ENCODE measurements around the gene KRTAP20-4. TPM values are rescaled to one million over a fixed set of nuclear protein-coding genes. Genes with fewer than 3 reads are reported as not detected.

KRTAP20-4 gene
- total RNA-seq, 4 donors from 2014 or later = not detected

DNA sequence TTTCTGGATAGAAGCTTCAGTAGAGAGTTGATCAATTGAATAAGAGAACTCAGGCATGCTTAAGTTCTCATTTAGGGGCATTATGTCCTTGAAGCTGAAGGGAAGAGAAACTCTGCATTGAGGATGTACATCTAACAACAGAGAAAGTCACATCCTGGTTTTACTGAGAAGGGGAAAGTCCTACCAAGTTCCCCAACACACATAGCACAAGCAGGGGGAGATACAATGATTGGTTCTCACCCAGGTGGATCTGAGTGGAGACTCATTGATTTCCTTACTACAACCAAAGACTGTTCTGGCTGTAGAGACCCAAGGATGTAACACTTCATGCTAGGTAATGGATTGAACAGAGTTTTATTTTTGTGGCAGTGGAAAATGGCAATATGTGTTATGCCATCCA is 5.2 kb upstream of the KRTAP20-4 start:
- DNase-seq = no peak
- Histone ChIP-seq H3K27ac (no peak overlapping the region), H3K4me3 (no peak overlapping the region), H3K4me1 (no peaks in the 10 kb centered on the region), H3K36me3 (no peaks in the 10 kb centered on the region), H3K9me3 (no peaks in the 10 kb centered on the region), H3K27me3 (no peaks in the 10 kb centered on the region)
- TF ChIP-seq, protein P1, sequence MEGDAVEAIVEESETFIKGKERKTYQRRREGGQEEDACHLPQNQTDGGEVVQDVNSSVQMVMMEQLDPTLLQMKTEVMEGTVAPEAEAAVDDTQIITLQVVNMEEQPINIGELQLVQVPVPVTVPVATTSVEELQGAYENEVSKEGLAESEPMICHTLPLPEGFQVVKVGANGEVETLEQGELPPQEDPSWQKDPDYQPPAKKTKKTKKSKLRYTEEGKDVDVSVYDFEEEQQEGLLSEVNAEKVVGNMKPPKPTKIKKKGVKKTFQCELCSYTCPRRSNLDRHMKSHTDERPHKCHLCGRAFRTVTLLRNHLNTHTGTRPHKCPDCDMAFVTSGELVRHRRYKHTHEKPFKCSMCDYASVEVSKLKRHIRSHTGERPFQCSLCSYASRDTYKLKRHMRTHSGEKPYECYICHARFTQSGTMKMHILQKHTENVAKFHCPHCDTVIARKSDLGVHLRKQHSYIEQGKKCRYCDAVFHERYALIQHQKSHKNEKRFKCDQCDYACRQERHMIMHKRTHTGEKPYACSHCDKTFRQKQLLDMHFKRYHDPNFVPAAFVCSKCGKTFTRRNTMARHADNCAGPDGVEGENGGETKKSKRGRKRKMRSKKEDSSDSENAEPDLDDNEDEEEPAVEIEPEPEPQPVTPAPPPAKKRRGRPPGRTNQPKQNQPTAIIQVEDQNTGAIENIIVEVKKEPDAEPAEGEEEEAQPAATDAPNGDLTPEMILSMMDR (IDR thresholded peaks at IDR 0.05) = no peak
- no peak for TF ChIP-seq POLR2A (IDR thresholded peaks at IDR 0.05)

DNA sequence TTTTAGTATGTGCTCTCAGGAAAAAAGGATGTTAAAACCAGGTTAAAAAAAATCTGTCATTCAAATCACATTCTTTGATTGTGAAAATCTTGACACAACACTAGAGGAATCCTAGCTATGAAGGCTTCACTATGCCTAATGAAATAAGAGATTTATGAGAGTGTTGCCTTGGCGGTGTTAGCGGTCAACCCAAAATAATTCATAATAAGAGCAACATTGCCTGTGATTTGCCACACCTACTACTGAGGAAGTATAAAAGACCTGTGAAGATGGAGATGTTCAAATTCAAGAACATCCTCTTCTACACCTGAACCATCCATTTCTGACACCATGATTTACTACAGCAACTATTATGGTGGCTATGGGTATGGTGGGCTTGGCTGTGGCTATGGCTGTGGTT is 4.3 kb upstream of the KRTAP20-4 start, which contains the start of gene KRTAP20-1:
Gene KRTAP20-1, plus strand, starts transcription at position 301 of the 400 bp plus-strand sequence. Its CDS starts 30 bp downstream, at position 331.
- H3K36me3 ChIP-seq = no peaks in the 10 kb centered on the region
- no peak for DNase-seq
- H3K4me3 ChIP-seq = no peak within 1 kb of the TSS
- no peaks in the 10 kb centered on the region for H3K9me3 ChIP-seq
- TF ChIP-seq, protein P1 (IDR thresholded peaks at IDR 0.05) = no peak
- no peak for TF ChIP-seq POLR2A (IDR thresholded peaks at IDR 0.05)
- H3K4me1 ChIP-seq = no peaks in the 10 kb centered on the region
- no peaks in the 10 kb centered on the region for H3K27me3 ChIP-seq
- H3K27ac ChIP-seq = no peak within 1 kb of the TSS

DNA sequence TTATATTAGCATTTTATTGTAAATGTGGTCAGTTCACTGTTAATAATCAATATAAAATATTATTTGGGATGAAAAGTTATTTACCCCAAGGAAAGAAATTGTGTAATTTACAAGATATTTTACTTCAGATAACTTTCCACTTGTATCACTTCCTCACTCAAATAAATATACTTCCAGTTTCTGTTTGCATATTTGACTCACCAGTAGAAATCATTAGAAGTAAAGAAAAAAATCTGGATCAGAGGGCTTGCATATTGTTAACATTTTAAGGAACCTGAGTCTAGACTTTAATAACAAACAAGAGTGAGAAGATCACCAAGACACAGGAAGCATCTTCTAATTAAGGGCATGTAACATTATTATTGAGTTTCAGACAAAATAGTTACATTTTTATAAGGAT is 347 bp upstream of the KRTAP20-4 start:
- Histone ChIP-seq H3K4me1 (no peaks in the 10 kb centered on the region), H3K27ac (no peak overlapping the region), H3K36me3 (no peaks in the 10 kb centered on the region), H3K27me3 (no peaks in the 10 kb centered on the region), H3K9me3 (peaks cover 0 to 2% (median 0%) of the 10 kb centered on the region in 4 donors), H3K4me3 (no peak overlapping the region)
- no peak for TF ChIP-seq POLR2A (IDR thresholded peaks at IDR 0.05)
- TF ChIP-seq, protein P1 (IDR thresholded peaks at IDR 0.05) = no peak
- no peak for DNase-seq

DNA sequence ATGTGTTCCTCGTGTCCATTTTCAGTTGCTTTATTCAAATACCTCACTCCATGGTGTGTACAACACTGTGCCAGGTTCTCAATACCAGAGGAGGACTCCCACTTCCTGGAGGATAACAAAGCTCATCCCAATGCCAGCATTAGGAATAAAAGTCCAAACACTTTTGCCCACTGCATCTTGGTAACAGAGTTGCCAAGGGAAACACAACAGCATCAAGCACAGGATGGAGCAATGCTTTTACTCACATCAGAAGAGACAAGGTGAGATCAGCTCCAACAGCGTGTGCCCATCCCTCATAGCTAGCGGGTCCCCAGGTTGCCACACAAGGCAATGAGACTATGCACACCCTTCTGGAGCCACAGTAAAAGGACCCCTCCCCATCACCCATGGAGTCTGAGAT is 2.9 kb downstream of the KRTAP20-4 start:
- TF ChIP-seq, protein P1 (IDR thresholded peaks at IDR 0.05) = no peak
- no peak for TF ChIP-seq POLR2A (IDR thresholded peaks at IDR 0.05)
- H3K9me3 ChIP-seq = peaks cover 0 to 6% (median 0%) of the 10 kb centered on the region in 4 donors
- no peak overlapping the region for H3K4me3 ChIP-seq
- no peak for DNase-seq
- H3K27ac ChIP-seq = no peak overlapping the region
- H3K4me1 ChIP-seq = no peaks in the 10 kb centered on the region
- no peaks in the 10 kb centered on the region for H3K36me3 ChIP-seq
- no peaks in the 10 kb centered on the region for H3K27me3 ChIP-seq

DNA sequence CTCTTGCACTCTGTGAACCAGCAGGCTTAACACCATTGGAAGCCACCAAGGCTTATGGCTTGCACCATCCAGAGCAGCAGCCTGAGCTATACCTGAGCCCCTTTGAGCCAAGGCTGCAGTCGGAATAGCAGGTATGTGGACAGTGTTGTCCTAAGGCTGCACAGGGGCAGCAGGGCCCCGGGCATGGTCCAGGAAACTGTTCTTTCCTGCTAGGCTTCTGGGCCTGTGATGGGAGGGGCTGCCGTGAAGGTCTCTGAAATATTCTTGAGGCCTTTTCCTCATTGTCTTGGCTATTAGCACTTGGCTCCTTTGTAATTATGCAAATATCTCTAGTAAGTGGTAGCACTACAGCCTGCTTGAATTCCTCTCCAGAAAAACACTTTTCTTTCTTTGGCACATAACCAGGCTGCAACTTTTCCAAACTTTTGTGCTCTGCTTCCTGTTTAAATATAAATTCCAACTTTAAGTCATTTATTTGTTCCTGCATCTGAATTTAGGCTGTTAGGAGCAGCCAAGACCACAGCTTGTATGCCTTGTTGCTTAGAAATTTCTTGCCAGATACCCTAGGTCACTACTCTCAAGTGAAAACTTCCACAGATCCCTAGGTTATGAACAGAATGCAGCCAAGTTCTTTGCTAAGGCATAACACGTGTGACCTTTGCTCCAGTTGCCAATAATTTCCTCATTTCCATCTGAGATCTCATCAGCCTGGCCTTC is 5.2 kb downstream of the KRTAP20-4 start:
- TF ChIP-seq, protein P1 (IDR thresholded peaks at IDR 0.05) = no peak
- TF ChIP-seq POLR2A (IDR thresholded peaks at IDR 0.05) = no peak
- H3K9me3 ChIP-seq = peaks cover 0 to 6% (median 0%) of the 10 kb centered on the region in 4 donors
- H3K36me3 ChIP-seq = no peaks in the 10 kb centered on the region
- no peak for DNase-seq
- H3K27me3 ChIP-seq = no peaks in the 10 kb centered on the region
- H3K4me3 ChIP-seq = no peak overlapping the region
- H3K4me1 ChIP-seq = no peaks in the 10 kb centered on the region
- H3K27ac ChIP-seq = no peak overlapping the region

All from Peyer's patch (tissue), 4 donors.